ENCODE results near the gene SPRED1. TPM values are rescaled to one million over a fixed set of nuclear protein-coding genes. Genes with fewer than 3 reads are reported as not detected.
A peak's percentile ranks its signal among the peaks of the same experiment; 100 is the strongest.

SPRED1 gene
- total and polyA plus RNA-seq, 11 donors: 3.3 to 34.8 (median 9.7) TPM

DNA sequence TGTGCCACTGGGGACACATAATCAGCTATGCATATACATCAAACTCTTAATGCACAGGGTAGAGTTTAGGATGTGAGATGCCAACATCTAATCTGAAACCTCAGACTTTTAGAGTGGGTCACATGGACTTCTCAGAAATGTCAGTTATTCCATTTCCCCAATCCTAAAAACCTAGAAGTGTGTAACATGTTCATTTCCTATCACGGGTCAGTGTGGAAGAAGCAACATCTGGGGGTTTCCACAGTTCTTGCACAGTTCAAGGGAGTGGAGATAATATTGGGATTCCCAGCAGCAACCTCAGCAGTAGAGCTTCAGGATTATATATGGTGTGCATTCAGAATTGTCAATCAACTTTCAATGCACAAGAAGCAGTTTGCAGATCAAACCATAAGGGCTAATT, 44.4 kb upstream of the SPRED1 start:
- Histone ChIP-seq H3K27ac (no peak overlapping the region), H3K4me1 (peaks cover 0 to 39% (median 18%) of the 10 kb centered on the region in 12 donors), H3K36me3 (no peaks in the 10 kb centered on the region), H3K9me3 (no peaks in the 10 kb centered on the region), H3K27me3 (no peaks in the 10 kb centered on the region), H3K4me3 (no peak overlapping the region)
- TF ChIP-seq, protein P1, sequence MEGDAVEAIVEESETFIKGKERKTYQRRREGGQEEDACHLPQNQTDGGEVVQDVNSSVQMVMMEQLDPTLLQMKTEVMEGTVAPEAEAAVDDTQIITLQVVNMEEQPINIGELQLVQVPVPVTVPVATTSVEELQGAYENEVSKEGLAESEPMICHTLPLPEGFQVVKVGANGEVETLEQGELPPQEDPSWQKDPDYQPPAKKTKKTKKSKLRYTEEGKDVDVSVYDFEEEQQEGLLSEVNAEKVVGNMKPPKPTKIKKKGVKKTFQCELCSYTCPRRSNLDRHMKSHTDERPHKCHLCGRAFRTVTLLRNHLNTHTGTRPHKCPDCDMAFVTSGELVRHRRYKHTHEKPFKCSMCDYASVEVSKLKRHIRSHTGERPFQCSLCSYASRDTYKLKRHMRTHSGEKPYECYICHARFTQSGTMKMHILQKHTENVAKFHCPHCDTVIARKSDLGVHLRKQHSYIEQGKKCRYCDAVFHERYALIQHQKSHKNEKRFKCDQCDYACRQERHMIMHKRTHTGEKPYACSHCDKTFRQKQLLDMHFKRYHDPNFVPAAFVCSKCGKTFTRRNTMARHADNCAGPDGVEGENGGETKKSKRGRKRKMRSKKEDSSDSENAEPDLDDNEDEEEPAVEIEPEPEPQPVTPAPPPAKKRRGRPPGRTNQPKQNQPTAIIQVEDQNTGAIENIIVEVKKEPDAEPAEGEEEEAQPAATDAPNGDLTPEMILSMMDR (IDR thresholded peaks at IDR 0.05): no peak
- TF ChIP-seq POLR2A (IDR thresholded peaks at IDR 0.05): no peak
- 92 to 100% (median 93%) methylated on average over 1 of the region's 1 CpG for WGBS, 4 donors
- ATAC-seq (no peak), DNase-seq (no peak)
- intact Hi-C loops (cut with DNase I): loop anchor here in 2 of 10 donors (5.0 kb wide), 2 partner anchors 44 to 136 kb away; partner anchors contain the start of gene SPRED1 (in 1 of the 2)

DNA sequence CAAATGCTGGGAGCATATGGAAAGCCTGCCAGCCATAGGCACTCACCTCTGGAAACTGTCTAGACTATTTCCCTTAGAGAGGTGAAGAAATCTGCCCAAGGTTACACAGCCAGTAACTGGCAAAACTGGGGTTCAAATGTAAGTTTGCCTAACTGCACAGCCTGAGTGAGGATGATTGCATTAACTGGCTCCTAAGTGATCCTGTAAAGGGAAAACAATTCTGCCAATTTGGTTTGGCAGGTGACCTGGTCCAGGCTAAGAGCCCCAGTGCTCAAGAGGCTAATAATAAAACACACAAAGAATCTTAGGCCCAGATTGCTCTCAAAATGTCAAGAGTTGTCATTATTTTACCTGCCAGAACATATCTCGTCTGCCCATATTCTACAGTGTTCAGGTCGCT, 43.9 kb upstream of the SPRED1 start:
- no peak for DNase-seq
- intact Hi-C loops (cut with DNase I): loop anchor here in 2 of 10 donors (5.0 kb wide), 2 partner anchors 44 to 136 kb away; partner anchors contain the start of gene SPRED1 (in 1 of the 2)
- WGBS, 4 donors: 67 to 80% (median 71%) methylated on average over 2 of the region's 2 CpGs
- no peak for TF ChIP-seq POLR2A (IDR thresholded peaks at IDR 0.05)
- TF ChIP-seq, protein P1 (IDR thresholded peaks at IDR 0.05): no peak
- peak in 3 of 4 donors; percentile 53 to 68 (median 66) for ATAC-seq
- no peaks in the 10 kb centered on the region for H3K36me3 ChIP-seq
- no peaks in the 10 kb centered on the region for H3K9me3 ChIP-seq
- H3K27me3 ChIP-seq: no peaks in the 10 kb centered on the region
- H3K27ac ChIP-seq: peak overlapping the region in 1 of 12 donors; percentile 2
- peaks cover 0 to 41% (median 18%) of the 10 kb centered on the region in 12 donors for H3K4me1 ChIP-seq
- H3K4me3 ChIP-seq: no peak overlapping the region

DNA sequence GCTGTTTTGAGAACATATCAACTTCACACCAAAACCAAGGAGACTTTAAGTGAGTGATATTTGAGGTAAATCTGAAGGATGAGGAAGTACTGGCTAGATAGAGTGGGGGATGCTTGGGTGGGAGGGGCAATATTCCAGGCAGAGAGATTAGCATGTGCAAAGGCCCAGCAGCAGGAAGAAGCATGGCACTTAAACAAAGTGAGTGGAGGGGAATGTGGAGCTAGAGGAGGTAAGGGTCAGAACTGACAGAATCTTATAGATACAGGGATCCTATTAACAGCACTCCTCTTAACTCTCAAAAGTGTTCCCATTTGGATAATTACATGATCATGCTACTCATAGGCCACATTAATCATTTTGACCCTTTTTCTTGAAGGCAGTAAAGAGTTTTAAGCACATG, 41.4 kb upstream of the SPRED1 start:
- no peak overlapping the region for H3K27ac ChIP-seq
- intact Hi-C loops (cut with DNase I): loop anchor here in 1 of 10 donors (10.0 kb wide), 1 partner anchor 136 kb away; no protein-coding TSS in a partner anchor
- ATAC-seq: no peak
- peaks cover 0 to 30% (median 13%) of the 10 kb centered on the region in 12 donors for H3K4me1 ChIP-seq
- no peak for DNase-seq
- H3K27me3 ChIP-seq: no peaks in the 10 kb centered on the region
- no peaks in the 10 kb centered on the region for H3K36me3 ChIP-seq
- TF ChIP-seq, protein P1 (IDR thresholded peaks at IDR 0.05): no peak
- TF ChIP-seq POLR2A (IDR thresholded peaks at IDR 0.05): no peak
- no peak overlapping the region for H3K4me3 ChIP-seq
- H3K9me3 ChIP-seq: no peaks in the 10 kb centered on the region

DNA sequence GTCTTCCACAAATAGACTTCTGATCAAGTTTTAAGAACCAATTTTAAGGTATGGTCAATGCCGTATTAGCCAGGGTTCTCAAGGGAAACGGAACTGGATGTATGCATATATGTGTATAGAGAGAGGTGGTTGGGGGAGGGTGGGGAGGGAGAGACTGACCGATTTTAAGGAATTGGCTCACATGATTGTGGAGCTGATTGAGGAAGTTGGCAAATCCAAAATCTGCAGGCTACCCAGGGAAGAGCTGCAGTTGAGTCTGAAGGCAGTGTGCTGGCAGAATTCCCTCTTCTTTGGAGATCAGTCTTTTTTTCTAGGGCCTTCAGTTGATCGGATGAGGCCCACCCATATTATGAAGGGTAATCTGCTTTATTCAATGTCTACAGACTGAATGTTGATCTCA, 40.8 kb upstream of the SPRED1 start:
- intact Hi-C loops (cut with DNase I): loop anchor here in 1 of 10 donors (10.0 kb wide), 1 partner anchor 137 kb away; no protein-coding TSS in a partner anchor
- H3K27me3 ChIP-seq: no peaks in the 10 kb centered on the region
- no peak for TF ChIP-seq POLR2A (IDR thresholded peaks at IDR 0.05)
- TF ChIP-seq, protein P1 (IDR thresholded peaks at IDR 0.05): no peak
- DNase-seq: no peak
- H3K36me3 ChIP-seq: no peaks in the 10 kb centered on the region
- peaks cover 0 to 27% (median 9%) of the 10 kb centered on the region in 12 donors for H3K4me1 ChIP-seq
- 90 to 95% (median 93%) methylated on average over 4 of the region's 4 CpGs for WGBS, 4 donors
- H3K27ac ChIP-seq: no peak overlapping the region
- no peak overlapping the region for H3K4me3 ChIP-seq
- no peaks in the 10 kb centered on the region for H3K9me3 ChIP-seq
- ATAC-seq: no peak

Measured in heart left ventricle (tissue), 16 donors.